AG04450 (cell line): Measurements from ENCODE around the gene NME8. TPM values are rescaled to one million over a fixed set of nuclear protein-coding genes. Genes with fewer than 3 reads are reported as not detected.

Experiments
- CTCF ChIA-PET: fragments of 300-600, 350-600 bp; formaldehyde crosslinking; extraction: SDS; loops from one replicate; lab custom pipeline; 2022; ENCODE audit warnings: antibody characterized with exemption, inconsistent platforms; lab: Charles Lee
- POLR2A ChIA-PET: fragments of 350-600 bp; formaldehyde crosslinking; extraction: SDS; loops from one replicate; lab custom pipeline; 2021; ENCODE audit warnings: antibody characterized with exemption, inconsistent platforms; lab: Yijun Ruan, JAX
- DNase-seq: peaks from one replicate; pipeline ENCODE4 v3.0.0-alpha.2; 2011; ENCODE audit warnings: low read depth, low spot score
- H3K27ac ChIP-seq: one replicate; pipeline ENCODE4 v1.5.1; 2012; ENCODE audit warnings: low read depth, low read length, control low read depth
- H3K27me3 ChIP-seq: one replicate; pipeline ENCODE4 v1.6.0; 2012; ENCODE audit warnings: low read length; ENCODE audit not compliant: control insufficient read depth, insufficient read depth
- H3K4me3 ChIP-seq: 2 replicates; pipeline ENCODE4 v1.5.1; 2011; ENCODE audit warnings: mild to moderate bottlenecking, low read depth, low read length, control low read depth
- H3K9me3 ChIP-seq: 2 replicates; pipeline ENCODE4 v1.5.1; 2012; ENCODE audit warnings: low read length; ENCODE audit not compliant: control insufficient read depth, insufficient read depth
- CTCF ChIP-seq: IDR thresholded peaks from 2 replicates; pipeline ENCODE4 v1.5.1; 2011; ENCODE audit warnings: low read depth, low read length, control low read depth, inconsistent platforms
- polyA plus RNA-seq: library from polyadenylated mRNA; depleted of rRNA; stranded (reverse); fragments of >200 nt; gene quantifications from 2 replicates; pipeline ENCODE4 v1.2.3, GENCODE V29; 2011

Gene NME8
- polyA plus RNA-seq, 1 experiment = not detected

- ChIA-PET CTCF (no interaction called here), POLR2A (no interaction called here)
- no peak overlapping the region for H3K4me3 ChIP-seq
- H3K9me3 ChIP-seq = no peaks in the 10 kb centered on the region; the same call in 1 of the 2 replicates
- no peak for DNase-seq
- TF ChIP-seq CTCF = no peak
- H3K27ac ChIP-seq = no peak overlapping the region
- H3K27me3 ChIP-seq = no peaks in the 10 kb centered on the region
These were observed 51.4 kb downstream of the NME8 start for GRCh38 chr7:37899712-37900247.

GRCh38 chr7:37901236-37901827 is 52.9 kb downstream of the NME8 start:
- TF ChIP-seq CTCF = 0 out of 2 replicates have a peak, but pooled peaks have one; percentile 17
- Histone ChIP-seq H3K27me3 (no peaks in the 10 kb centered on the region), H3K9me3 (no peaks in the 10 kb centered on the region; the same call in 1 of the 2 replicates), H3K4me3 (no peak overlapping the region), H3K27ac (no peak overlapping the region)
- CTCF ChIA-PET = interaction anchor here (0.6 kb wide), 1 partner anchor 434 kb away, joined by 4 read pairs; no protein-coding TSS in a partner anchor
- DNase-seq = no peak
- POLR2A ChIA-PET = no interaction called here

- TF ChIP-seq CTCF = no peak
- ChIA-PET CTCF (interaction anchor here (0.6 kb wide), 1 partner anchor 433 kb away, joined by 4 read pairs; no protein-coding TSS in a partner anchor), POLR2A (no interaction called here)
- H3K27me3 ChIP-seq = no peaks in the 10 kb centered on the region
- H3K27ac ChIP-seq = no peak overlapping the region
- no peaks in the 10 kb centered on the region; the same call in 1 of the 2 replicates for H3K9me3 ChIP-seq
- no peak overlapping the region for H3K4me3 ChIP-seq
- no peak for DNase-seq
These were observed 53.6 kb downstream of the NME8 start for GRCh38 chr7:37901890-37902524.

GRCh38 chr7:37908221-37908788 is 59.9 kb downstream of the NME8 start:
- H3K27ac ChIP-seq = no peak overlapping the region
- no peak for DNase-seq

More at GRCh38 chr7:37908221-37908788, 59.9 kb downstream of the NME8 start:
- H3K9me3 ChIP-seq = peaks cover 4% of the 10 kb centered on the region; the same call in 1 of the 2 replicates
- no peak overlapping the region for H3K4me3 ChIP-seq
- TF ChIP-seq CTCF = no peak
- H3K27me3 ChIP-seq = no peaks in the 10 kb centered on the region
- POLR2A ChIA-PET = no interaction called here
- CTCF ChIA-PET = no interaction called here
